HL-60 (cell line): ENCODE data around the gene APBA2.

ENCODE experiments used
- DNase-seq, 2 experiments: peaks; one replicate each; pipeline ENCODE4 v3.0.0-alpha.2; 2010 to 2020; ENCODE audit warnings: low read depth in 1 of 2, low spot score in 1 of 2
- H3K27ac ChIP-seq: fragments of 250-450 bp; sonication (Bioruptor Pico); replicated peaks from 2 replicates; pipeline ENCODE4 v1.5.1; 2020; ENCODE audit warnings: mild to moderate bottlenecking, moderate library complexity
- H3K27me3 ChIP-seq: fragments of 250-450 bp; sonication (Bioruptor Pico); 2 replicates; pipeline ENCODE4 v1.5.1; 2021; ENCODE audit warnings: mild to moderate bottlenecking, moderate library complexity; ENCODE audit not compliant: insufficient read depth, poor library complexity, severe bottlenecking
- H3K4me3 ChIP-seq: replicated peaks from 2 replicates; pipeline ENCODE4 v1.5.1; 2011; ENCODE audit warnings: mild to moderate bottlenecking, control low read depth, low read length; ENCODE audit not compliant: insufficient read depth
- CTCF ChIP-seq: IDR thresholded peaks from one replicate; pipeline ENCODE4 v1.5.1; 2011; ENCODE audit warnings: low read length, control low read depth, inconsistent platforms; ENCODE audit not compliant: insufficient read depth
- GABPA ChIP-seq: IDR thresholded peaks from 2 replicates; pipeline ENCODE4 v1.6.1; 2012; ENCODE audit warnings: low read depth
- POLR2AphosphoS5 ChIP-seq: IDR thresholded peaks from 2 replicates; pipeline ENCODE4 v1.6.1; 2012; ENCODE audit warnings: low read depth
- REST ChIP-seq: IDR thresholded peaks from 2 replicates; pipeline ENCODE4 v1.6.1; 2012; ENCODE audit warnings: low read depth; ENCODE audit not compliant: insufficient replicate concordance
- SPI1 ChIP-seq: IDR thresholded peaks from 2 replicates; pipeline ENCODE4 v1.6.1; 2012; ENCODE audit warnings: low read depth, mild to moderate bottlenecking, borderline replicate concordance

Gene APBA2

GRCh38 chr15:29066310-29066709, 180.5 kb downstream of the APBA2 start:
- no peaks in the 10 kb centered on the region for H3K27me3 ChIP-seq
- no peak overlapping the region for H3K27ac ChIP-seq
- H3K4me3 ChIP-seq: no peak overlapping the region
- no peak for TF ChIP-seq POLR2AphosphoS5
- no peak for TF ChIP-seq CTCF
- TF ChIP-seq REST: no peak
- no peak for TF ChIP-seq SPI1
- no peak for TF ChIP-seq GABPA
- DNase-seq: no peak

GRCh38 chr15:29066838-29067237, 181.1 kb downstream of the APBA2 start:
- DNase-seq: no peak
- no peaks in the 10 kb centered on the region for H3K27me3 ChIP-seq
- no peak overlapping the region for H3K27ac ChIP-seq
- no peak for TF ChIP-seq GABPA
- no peak overlapping the region for H3K4me3 ChIP-seq

GRCh38 chr15:29067949-29068348, 182.2 kb downstream of the APBA2 start:
- DNase-seq: no peak
- TF ChIP-seq SPI1 (no peak), GABPA (no peak), POLR2AphosphoS5 (no peak), REST (no peak), CTCF (no peak)

GRCh38 chr15:29070471-29071231, 184.9 kb downstream of the APBA2 start:
- H3K4me3 ChIP-seq: no peak overlapping the region
- TF ChIP-seq CTCF (no peak), SPI1 (no peak)
- H3K27ac ChIP-seq: no peak overlapping the region
- H3K27me3 ChIP-seq: no peaks in the 10 kb centered on the region
- no peak for DNase-seq

More at GRCh38 chr15:29067949-29068348, 182.2 kb downstream of the APBA2 start:
- Histone ChIP-seq H3K4me3 (no peak overlapping the region), H3K27ac (no peak overlapping the region), H3K27me3 (no peaks in the 10 kb centered on the region)
